Measurements from ENCODE around the gene TAS2R5.
"Not testable (repeated sequence)": the region's sequence is repeated elsewhere in the genome, so short reads cannot be mapped to it uniquely, and the experiment has no call there.

Gene TAS2R5

GRCh38 chr7:141792526-141792925 lies 2.5 kb downstream of the TAS2R5 start:
- Histone ChIP-seq H3K27me3 (replicated peaks; ENCODE audit: control insufficient read depth, insufficient read depth, low read length) (no peaks in the 10 kb centered on the region), H3K36me3 (ENCODE audit: control insufficient read depth, insufficient read depth, low read length) (no peaks in the 10 kb centered on the region; the same call in 1 of the 2 replicates), H3K4me3 (replicated peaks; ENCODE audit: low read depth, low read length) (no peak overlapping the region)
- no peak for DNase-seq (ENCODE audit: extremely low read depth, insufficient read length)
- TF ChIP-seq, protein P1, sequence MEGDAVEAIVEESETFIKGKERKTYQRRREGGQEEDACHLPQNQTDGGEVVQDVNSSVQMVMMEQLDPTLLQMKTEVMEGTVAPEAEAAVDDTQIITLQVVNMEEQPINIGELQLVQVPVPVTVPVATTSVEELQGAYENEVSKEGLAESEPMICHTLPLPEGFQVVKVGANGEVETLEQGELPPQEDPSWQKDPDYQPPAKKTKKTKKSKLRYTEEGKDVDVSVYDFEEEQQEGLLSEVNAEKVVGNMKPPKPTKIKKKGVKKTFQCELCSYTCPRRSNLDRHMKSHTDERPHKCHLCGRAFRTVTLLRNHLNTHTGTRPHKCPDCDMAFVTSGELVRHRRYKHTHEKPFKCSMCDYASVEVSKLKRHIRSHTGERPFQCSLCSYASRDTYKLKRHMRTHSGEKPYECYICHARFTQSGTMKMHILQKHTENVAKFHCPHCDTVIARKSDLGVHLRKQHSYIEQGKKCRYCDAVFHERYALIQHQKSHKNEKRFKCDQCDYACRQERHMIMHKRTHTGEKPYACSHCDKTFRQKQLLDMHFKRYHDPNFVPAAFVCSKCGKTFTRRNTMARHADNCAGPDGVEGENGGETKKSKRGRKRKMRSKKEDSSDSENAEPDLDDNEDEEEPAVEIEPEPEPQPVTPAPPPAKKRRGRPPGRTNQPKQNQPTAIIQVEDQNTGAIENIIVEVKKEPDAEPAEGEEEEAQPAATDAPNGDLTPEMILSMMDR (IDR thresholded peaks at IDR 0.05; ENCODE audit: insufficient read depth, low read length, poor library complexity, severe bottlenecking): no peak

DNA sequence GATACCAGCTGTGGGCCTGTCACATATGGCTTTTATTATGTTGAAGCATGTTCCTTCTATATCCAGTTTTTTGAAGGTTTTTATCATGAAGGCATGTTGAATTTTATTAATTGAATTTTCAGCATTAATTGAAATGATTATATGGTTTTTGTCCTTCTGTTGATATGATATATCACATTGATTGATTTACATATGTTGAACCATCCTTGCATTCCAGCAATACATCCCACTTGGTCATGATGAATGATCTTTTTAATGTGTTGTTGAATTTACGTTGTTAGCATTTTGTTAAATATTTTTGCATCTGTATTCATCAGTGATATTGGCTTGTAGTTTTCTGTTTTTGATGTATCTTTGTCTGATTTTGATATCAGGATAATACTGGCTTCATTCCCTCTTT lies 30.1 kb downstream of the TAS2R5 start:
- TF ChIP-seq, protein P1 (IDR thresholded peaks at IDR 0.05; ENCODE audit: insufficient read depth, low read length, poor library complexity, severe bottlenecking): no peak
- H3K36me3 ChIP-seq (ENCODE audit: control insufficient read depth, insufficient read depth, low read length): no peaks in the 10 kb centered on the region

DNA sequence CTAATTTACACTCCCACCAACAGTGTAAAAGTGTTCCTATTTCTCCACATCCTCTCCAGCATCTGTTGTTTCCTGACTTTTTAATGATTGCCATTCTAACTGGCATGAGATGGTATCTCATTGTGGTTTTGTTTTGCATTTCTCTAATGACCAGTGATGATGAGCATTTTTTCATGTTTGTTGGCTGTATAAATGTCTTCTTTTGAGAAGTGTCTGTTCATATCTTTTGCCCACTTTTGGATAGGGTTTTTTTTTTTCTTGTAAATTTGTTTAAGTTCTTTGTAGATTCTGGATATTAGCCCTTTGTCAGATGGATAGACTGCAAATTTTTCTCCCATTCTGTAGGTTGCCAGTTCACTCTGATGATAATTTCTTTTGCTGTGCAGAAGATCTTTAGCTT lies 32.4 kb downstream of the TAS2R5 start:
- DNase-seq (ENCODE audit: extremely low read depth, insufficient read length); H3K4me3 ChIP-seq (replicated peaks; ENCODE audit: low read depth, low read length); H3K36me3 ChIP-seq (ENCODE audit: control insufficient read depth, insufficient read depth, low read length); H3K27me3 ChIP-seq (replicated peaks; ENCODE audit: control insufficient read depth, insufficient read depth, low read length): not testable (repeated sequence)

More for the DNA sequence above, 30.1 kb downstream of the TAS2R5 start:
- Histone ChIP-seq H3K27me3 (replicated peaks; ENCODE audit: control insufficient read depth, insufficient read depth, low read length) (no peaks in the 10 kb centered on the region), H3K4me3 (replicated peaks; ENCODE audit: low read depth, low read length) (no peak overlapping the region)
- no peak for DNase-seq (ENCODE audit: extremely low read depth, insufficient read length)

DNA sequence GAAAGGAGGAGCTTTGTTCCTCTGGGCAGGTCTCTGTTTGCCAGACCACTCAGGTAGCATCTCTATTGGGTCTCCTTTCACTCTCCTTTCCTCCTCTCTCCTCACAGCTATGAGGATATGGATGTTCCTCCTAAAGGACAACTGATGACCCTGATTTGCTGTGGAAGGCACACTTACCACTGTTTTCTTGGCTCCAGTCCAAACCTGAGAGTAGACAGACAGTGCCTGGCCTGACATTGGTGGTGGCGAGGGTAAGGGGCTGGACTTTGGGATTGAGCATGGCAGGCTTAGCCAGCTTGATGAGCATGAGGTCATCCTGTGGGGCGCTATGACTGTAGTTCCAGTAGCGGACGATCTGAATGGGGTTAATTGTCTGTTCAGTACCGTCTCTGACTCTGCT lies 47.7 kb downstream of the TAS2R5 start:
- Histone ChIP-seq H3K4me3 (replicated peaks; ENCODE audit: low read depth, low read length) (no peak overlapping the region), H3K36me3 (ENCODE audit: control insufficient read depth, insufficient read depth, low read length) (no peaks in the 10 kb centered on the region), H3K27me3 (replicated peaks; ENCODE audit: control insufficient read depth, insufficient read depth, low read length) (no peaks in the 10 kb centered on the region; the same call in none of the 2 replicates)
- DNase-seq (ENCODE audit: extremely low read depth, insufficient read length): no peak
- TF ChIP-seq, protein P1 (IDR thresholded peaks at IDR 0.05; ENCODE audit: insufficient read depth, low read length, poor library complexity, severe bottlenecking): no peak

DNA sequence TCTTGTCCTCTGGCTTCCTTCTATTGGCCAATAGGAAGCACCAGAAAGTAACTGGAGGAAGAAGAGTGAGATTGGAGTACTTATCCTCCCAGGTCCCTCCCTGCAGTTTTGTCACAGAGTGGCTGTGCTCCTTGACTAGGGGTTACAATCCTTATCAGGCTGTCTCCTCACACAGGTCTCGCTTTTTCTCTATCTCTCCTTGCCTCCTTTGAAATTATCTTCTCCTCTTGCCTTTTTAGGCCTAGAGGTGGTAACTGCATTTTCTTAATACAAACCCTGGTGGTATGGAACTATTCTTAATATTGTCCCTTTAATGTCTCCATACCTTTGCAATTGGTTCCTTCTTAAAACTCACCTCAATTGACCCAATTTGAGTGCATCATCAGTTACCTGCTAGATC lies 48.6 kb downstream of the TAS2R5 start:
- DNase-seq (ENCODE audit: extremely low read depth, insufficient read length): no peak
- no peak overlapping the region for H3K4me3 ChIP-seq (replicated peaks; ENCODE audit: low read depth, low read length)
- H3K36me3 ChIP-seq (ENCODE audit: control insufficient read depth, insufficient read depth, low read length): no peaks in the 10 kb centered on the region
- H3K27me3 ChIP-seq (replicated peaks; ENCODE audit: control insufficient read depth, insufficient read depth, low read length): no peaks in the 10 kb centered on the region; the same call in 1 of the 2 replicates
- TF ChIP-seq, protein P1 (IDR thresholded peaks at IDR 0.05; ENCODE audit: insufficient read depth, low read length, poor library complexity, severe bottlenecking): no peak

DNA sequence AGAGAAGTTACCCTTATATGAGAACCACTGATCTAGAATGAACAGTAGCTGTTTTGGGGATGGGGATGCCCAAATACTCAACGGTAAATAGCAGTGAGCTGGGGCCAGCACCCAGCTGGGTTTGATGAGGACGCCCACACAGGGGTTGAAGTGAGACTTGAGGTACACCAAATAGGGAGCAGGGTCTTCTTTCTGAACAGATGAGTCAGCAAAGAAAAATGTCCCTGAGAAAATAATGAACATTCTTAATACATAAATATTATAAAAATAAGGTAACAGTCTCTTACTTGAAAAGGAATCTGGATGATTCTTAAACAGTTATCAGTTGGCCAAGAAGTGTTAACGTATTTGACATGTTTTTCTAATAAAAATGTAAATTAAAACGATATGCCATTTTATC lies 49.2 kb downstream of the TAS2R5 start:
- H3K36me3 ChIP-seq (ENCODE audit: control insufficient read depth, insufficient read depth, low read length): no peaks in the 10 kb centered on the region
- no peaks in the 10 kb centered on the region; the same call in 1 of the 2 replicates for H3K27me3 ChIP-seq (replicated peaks; ENCODE audit: control insufficient read depth, insufficient read depth, low read length)
- DNase-seq (ENCODE audit: extremely low read depth, insufficient read length): no peak
- TF ChIP-seq, protein P1 (IDR thresholded peaks at IDR 0.05; ENCODE audit: insufficient read depth, low read length, poor library complexity, severe bottlenecking): no peak
- H3K4me3 ChIP-seq (replicated peaks; ENCODE audit: low read depth, low read length): no peak overlapping the region
